GM19467 (cell line): ENCODE data around the gene MCHR1.
"Not testable (repeated sequence)": the region's sequence is repeated elsewhere in the genome, so short reads cannot be mapped to it uniquely, and the experiment has no call there.

ENCODE experiments used
- ATAC-seq: cut with Tn5 transposase; IDR thresholded peaks from one replicate; pipeline ENCODE4 v1.9.1; 2021; ENCODE audit warnings: mild to moderate bottlenecking, moderate library complexity; ENCODE audit not compliant: unreplicated experiment

The MCHR1 gene

DNA sequence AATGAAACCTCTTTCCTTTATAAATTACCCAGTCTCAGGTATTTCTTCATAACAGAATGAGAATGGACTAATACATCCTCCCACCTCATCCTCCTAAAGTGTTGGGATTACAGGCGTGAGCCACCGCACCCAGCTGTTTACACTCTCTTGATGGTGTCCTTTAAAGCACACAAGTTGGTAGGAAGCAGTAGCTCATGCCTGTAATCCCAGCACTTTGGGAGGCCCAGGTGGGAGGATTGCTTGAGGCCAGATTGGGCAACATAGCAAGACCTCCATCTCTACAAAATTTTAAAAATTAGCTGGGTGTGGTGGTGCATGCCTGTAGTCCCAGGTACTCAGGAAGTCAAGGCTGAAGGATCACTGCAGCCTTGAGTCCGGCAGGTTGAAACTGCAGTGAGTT, 23.3 kb upstream of the MCHR1 start:
- ATAC-seq: not testable (repeated sequence)

GRCh38 chr22:40656651-40657050, 22.6 kb upstream of the MCHR1 start:
- not testable (repeated sequence) for ATAC-seq

DNA sequence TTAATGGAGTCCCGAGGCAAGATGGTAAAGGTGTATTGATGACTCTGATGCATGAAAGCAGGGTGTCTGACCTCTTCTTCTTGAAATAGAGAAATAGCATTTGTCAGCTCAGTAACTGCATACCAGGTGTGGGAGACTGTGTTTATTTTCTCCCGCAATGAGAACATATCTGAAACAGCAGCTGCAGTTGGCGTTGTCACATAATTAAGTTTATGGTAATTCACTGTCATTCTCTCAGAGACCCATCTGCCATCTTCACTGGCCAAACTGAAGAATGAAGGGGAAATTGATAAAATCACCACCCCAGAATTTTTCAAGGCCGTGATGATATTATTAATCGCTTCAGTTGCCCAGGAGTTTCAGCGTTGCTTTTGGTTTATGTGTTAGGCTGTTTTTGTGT, 20.1 kb upstream of the MCHR1 start:
- ATAC-seq: no peak

- ATAC-seq: no peak
Measured at GRCh38 chr22:40660730-40661129, 18.6 kb upstream of the MCHR1 start.

GRCh38 chr22:40661671-40662070, 17.6 kb upstream of the MCHR1 start:
- ATAC-seq: no peak

GRCh38 chr22:40665312-40665711, 14.0 kb upstream of the MCHR1 start:
- no peak for ATAC-seq

- no peak for ATAC-seq
Measured at GRCh38 chr22:40666151-40666848, 13.0 kb upstream of the MCHR1 start.

GRCh38 chr22:40668611-40669411, 10.5 kb upstream of the MCHR1 start:
- ATAC-seq: no peak

DNA sequence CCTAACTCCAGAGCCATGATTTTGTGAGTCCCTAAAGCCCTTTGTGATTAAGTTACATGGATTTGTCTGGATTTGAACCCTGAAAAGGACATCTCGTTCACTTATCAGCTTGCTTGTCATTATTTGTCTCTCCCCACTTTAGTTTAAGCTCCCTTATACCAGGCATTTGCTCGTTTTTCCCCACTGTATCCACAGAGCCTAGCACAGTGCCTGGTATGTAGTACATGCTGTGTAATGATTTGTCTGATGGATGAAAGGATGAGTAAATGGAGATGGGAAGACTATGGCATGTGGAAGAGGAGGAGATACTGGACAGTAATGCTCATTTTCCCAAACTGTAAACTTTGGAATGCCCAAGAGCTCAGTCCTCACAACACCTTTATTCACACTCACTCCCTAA, 9.2 kb upstream of the MCHR1 start:
- ATAC-seq: no peak

DNA sequence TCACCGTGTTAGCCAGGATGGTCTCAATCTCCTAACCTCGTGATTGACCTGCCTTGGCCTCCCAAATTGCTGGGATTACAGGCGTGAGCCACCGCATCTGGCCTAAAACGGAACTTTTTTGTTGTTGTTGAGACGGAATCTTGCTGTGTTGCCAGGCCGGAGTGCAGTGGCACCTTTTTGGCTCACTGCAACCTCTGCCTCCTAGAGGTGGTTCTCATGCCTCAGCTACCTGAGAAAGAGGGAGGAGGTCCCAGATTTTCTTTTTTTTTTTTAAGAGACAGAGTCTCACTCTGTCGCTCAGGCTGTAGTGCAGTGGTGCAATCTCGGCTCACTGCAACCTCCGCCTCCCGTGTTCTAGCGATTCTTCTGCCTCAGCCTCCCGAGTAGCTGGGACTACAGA, 7.9 kb upstream of the MCHR1 start:
- ATAC-seq: no peak

GRCh38 chr22:40671796-40672360, 7.4 kb upstream of the MCHR1 start:
- ATAC-seq: no peak

- no peak for ATAC-seq
Measured at GRCh38 chr22:40673017-40673416, 6.3 kb upstream of the MCHR1 start.

DNA sequence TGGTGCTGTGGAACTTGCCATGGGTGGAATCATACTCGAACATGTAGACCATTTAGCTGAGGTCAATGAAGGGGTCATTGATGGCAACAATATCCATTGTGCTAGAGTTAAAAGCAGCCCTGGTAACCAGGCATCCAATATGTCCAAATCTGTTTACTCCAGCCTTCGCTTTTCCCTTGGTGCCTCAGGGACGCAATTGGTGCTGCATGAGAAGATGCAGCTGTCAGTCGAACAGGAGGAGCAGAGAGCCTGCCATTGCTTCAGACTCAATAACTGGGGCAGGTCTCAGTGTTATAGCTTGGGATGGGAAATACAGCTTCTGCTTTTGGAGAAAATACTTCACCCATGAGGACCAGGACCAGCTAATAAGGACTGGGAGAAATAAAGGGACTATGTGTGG, 5.0 kb upstream of the MCHR1 start:
- ATAC-seq: no peak

GRCh38 chr22:40676166-40676565, 3.1 kb upstream of the MCHR1 start:
- not testable (repeated sequence) for ATAC-seq

- ATAC-seq: no peak
Measured at GRCh38 chr22:40676644-40677043, 2.6 kb upstream of the MCHR1 start.

GRCh38 chr22:40678493-40679248, 613 bp upstream of the MCHR1 start:
- ATAC-seq: no peak

- no peak for ATAC-seq
Measured at GRCh38 chr22:40679964-40680818, 907 bp downstream of the MCHR1 start.

GRCh38 chr22:40680819-40681183, 1.5 kb downstream of the MCHR1 start:
- ATAC-seq: no peak

DNA sequence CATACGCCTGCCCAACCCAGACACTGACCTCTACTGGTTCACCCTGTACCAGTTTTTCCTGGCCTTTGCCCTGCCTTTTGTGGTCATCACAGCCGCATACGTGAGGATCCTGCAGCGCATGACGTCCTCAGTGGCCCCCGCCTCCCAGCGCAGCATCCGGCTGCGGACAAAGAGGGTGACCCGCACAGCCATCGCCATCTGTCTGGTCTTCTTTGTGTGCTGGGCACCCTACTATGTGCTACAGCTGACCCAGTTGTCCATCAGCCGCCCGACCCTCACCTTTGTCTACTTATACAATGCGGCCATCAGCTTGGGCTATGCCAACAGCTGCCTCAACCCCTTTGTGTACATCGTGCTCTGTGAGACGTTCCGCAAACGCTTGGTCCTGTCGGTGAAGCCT, 2.2 kb downstream of the MCHR1 start:
- no peak for ATAC-seq

GRCh38 chr22:40684728-40685127, 5.4 kb downstream of the MCHR1 start:
- ATAC-seq: no peak

DNA sequence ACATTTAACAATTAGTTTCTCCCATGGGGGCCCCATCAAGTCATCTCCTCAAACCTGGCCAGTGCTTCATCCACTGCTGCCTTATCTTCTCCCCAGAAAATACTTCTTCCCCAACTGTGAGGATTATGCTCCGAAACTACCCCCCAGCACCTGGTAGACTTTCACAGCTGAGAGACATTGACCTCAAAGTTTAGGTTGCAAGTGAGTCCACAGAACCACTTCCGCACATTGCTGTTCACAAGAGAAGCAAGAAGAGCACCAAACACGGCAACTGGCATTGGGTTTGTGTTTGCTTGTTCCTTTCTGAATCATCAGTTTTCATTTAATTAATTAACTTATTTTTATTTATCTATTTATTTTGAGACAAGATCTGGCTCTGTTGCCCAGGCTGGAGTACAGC, 6.1 kb downstream of the MCHR1 start:
- ATAC-seq: no peak
